VCaP (cell line): ENCODE data around the gene HYCC1.
"Not testable (repeated sequence)": the region's sequence is repeated elsewhere in the genome, so short reads cannot be mapped to it uniquely, and the experiment has no call there.

ENCODE experiments used
- H3K27ac ChIP-seq: fragments of 450-650 bp; 2 replicates; pipeline ENCODE4 v1.5.1; 2017
- CTCF ChIP-seq: fragments of 450-650 bp; conservative IDR thresholded peaks from 2 replicates; pipeline ENCODE4 v1.5.1; 2017; ENCODE audit warnings: mild to moderate bottlenecking, moderate library complexity

HYCC1 gene

GRCh38 chr7:22990588-22990949 is 23.4 kb downstream of the HYCC1 start:
- no peak overlapping the region for H3K27ac ChIP-seq
- no peak for TF ChIP-seq CTCF

- TF ChIP-seq CTCF: no peak
- H3K27ac ChIP-seq: no peak overlapping the region
These were observed 24.0 kb downstream of the HYCC1 start for GRCh38 chr7:22989643-22990587.

GRCh38 chr7:22985436-22985835 is 28.5 kb downstream of the HYCC1 start:
- TF ChIP-seq CTCF: no peak
- H3K27ac ChIP-seq: no peak overlapping the region

GRCh38 chr7:22983257-22983855 is 30.6 kb downstream of the HYCC1 start:
- no peak for TF ChIP-seq CTCF
- H3K27ac ChIP-seq: no peak overlapping the region

GRCh38 chr7:22980422-22980821 is 33.5 kb downstream of the HYCC1 start:
- no peak overlapping the region for H3K27ac ChIP-seq
- TF ChIP-seq CTCF: no peak

GRCh38 chr7:22979861-22980260 is 34.1 kb downstream of the HYCC1 start:
- H3K27ac ChIP-seq: no peak overlapping the region
- no peak for TF ChIP-seq CTCF

GRCh38 chr7:22979251-22979650 is 34.7 kb downstream of the HYCC1 start:
- no peak overlapping the region for H3K27ac ChIP-seq
- TF ChIP-seq CTCF: no peak

GRCh38 chr7:22974636-22975035 is 39.3 kb downstream of the HYCC1 start:
- H3K27ac ChIP-seq: not testable (repeated sequence)
